Esophagus muscularis mucosa (tissue), 4 donors: ENCODE results near the gene AKT3. TPM values are rescaled to one million over a fixed set of nuclear protein-coding genes. Genes with fewer than 3 reads are reported as not detected.

Source experiments
- DNase-seq: peaks from one replicate; pipeline ENCODE4 v3.0.0-alpha.2; 2017; ENCODE audit errors: extremely low spot score
- H3K27ac ChIP-seq, 4 donors: fragments of 200-600 bp; sonication (generic); replicated peaks in 1 of 4; 1 replicate in 3 of 4; 2 replicates in 1 of 4; pipeline ENCODE4 v1.5.1; 2016 to 2019; ENCODE audit warnings: mild to moderate bottlenecking in 1 of 4
- H3K27me3 ChIP-seq, 4 donors: fragments of 200-600 bp; sonication (generic); one replicate each; pipeline versions ENCODE4 v1.5.1 to v1.6.0; 2016 to 2019
- H3K36me3 ChIP-seq, 4 donors: fragments of 200-600 bp; sonication (generic); one replicate each; pipeline ENCODE4 v1.5.1; 2016 to 2019
- H3K4me1 ChIP-seq, 4 donors: fragments of 200-600 bp; sonication (generic); one replicate each; pipeline ENCODE4 v1.5.1; 2016 to 2019
- H3K4me3 ChIP-seq, 4 donors: fragments of 200-600 bp; sonication (generic); 1 replicate in 2 of 4; 2 replicates in 2 of 4; pipeline ENCODE4 v1.5.1; 2016 to 2019; ENCODE audit warnings: mild to moderate bottlenecking in 4 of 4, moderate library complexity in 1 of 4
- H3K9me3 ChIP-seq, 4 donors: fragments of 200-600 bp; sonication (generic); 1 replicate in 3 of 4; 2 replicates in 1 of 4; pipeline ENCODE4 v1.5.1; 2016 to 2019
- EP300 ChIP-seq: sonication (generic); formaldehyde crosslinking; IDR thresholded peaks from one replicate; pipeline ENCODE4 v1.6.1; 2017; ENCODE audit warnings: antibody characterized with exemption
- POLR2A ChIP-seq: fragments of 450-650 bp; IDR thresholded peaks from one replicate; pipeline ENCODE4 v1.6.1; 2017; ENCODE audit warnings: antibody characterized with exemption, moderate library complexity, mild to moderate bottlenecking, low read depth
- POLR2AphosphoS5 ChIP-seq, 2 donors: sonication (generic); formaldehyde crosslinking; IDR thresholded peaks; one replicate each; pipeline ENCODE4 v1.6.1; 2017; ENCODE audit warnings: antibody characterized with exemption in 2 of 2
- WGBS: methylation state at CpG from one replicate; pipeline ENCODE4 v1.1.5; 2018; 5-methylcytosine and 5-hydroxymethylcytosine counted together
- intact Hi-C: fragments of 100-400 bp; cut with DNase I; formaldehyde crosslinking; loops from one replicate; pipeline ENCODE4 v1.15.1; 2023
- total RNA-seq, 4 donors: library from RNA; depleted of rRNA; stranded (reverse); fragments of >200 nt; gene quantifications; one replicate each; pipeline versions ENCODE4 v1.1.0 to v1.2.1, GENCODE V29; 2016
- TF ChIP-seq, protein P1 (sequence below), 3 experiments: fragments of 200-600 bp in 2 of 3; fragments of 450-650 bp in 1 of 3; sonication (generic) in 2 of 3; IDR thresholded peaks; one replicate each; pipeline ENCODE4 v1.5.1; 2017 to 2019; ENCODE audit warnings: antibody characterized with exemption in 3 of 3, mild to moderate bottlenecking in 2 of 3, moderate library complexity in 1 of 3

AKT3 gene
- total RNA-seq, 4 donors from 2014 or later, result 63.9 to 104 (median 74.2) TPM

DNA sequence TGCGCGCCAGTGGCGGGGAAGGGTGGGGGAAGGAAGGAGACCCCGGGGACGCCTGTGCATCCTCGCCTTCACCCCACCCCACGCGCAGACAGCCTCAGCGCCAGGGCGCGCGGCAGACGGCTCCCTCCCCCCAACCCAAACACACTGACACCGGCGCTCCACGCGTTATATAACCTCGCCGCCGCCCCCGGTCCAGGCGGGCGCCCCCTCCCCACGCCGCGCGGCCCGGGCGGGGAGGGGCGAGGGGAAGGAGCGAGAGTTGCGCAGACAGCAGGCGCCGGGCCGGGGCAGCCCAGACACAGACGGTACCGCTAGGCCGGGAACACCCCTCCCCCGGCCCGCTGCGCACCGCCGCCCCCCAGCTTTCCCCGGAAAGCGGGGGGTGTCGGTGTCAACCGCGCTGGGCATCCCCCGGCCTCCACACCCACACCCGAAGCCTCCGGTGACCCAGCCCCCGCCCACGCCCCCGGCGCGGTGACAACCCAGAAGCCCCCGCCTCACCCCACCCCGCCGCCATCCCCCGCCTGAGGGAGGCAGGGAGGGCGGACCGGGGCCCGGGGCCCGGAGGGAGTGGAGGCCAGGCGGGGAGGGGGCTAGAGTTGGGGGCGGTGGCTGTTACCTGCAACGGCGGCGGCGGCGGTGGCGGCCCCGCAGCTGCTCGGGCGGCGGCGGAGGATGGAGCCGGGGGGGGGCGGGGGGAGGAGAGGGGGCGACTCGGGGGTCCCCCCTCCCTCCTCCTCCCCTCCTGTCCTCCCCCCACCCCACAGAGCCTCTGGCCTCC lies 432 bp downstream of the AKT3 start:
- Histone ChIP-seq H3K27me3 (no peaks in the 10 kb centered on the region), H3K27ac (peak overlapping the region; percentile 97 to 99 (median 99)), H3K36me3 (no peaks in the 10 kb centered on the region), H3K4me3 (peak overlapping the region; percentile 93 to 99 (median 96)), H3K9me3 (no peaks in the 10 kb centered on the region), H3K4me1 (peaks cover 3 to 42% (median 31%) of the 10 kb centered on the region in 4 donors)
- no peak for DNase-seq
- 0% methylated on average over 3 of the region's 81 CpGs for WGBS
- no peak for TF ChIP-seq POLR2A
- no peak for TF ChIP-seq EP300
- TF ChIP-seq, protein P1, sequence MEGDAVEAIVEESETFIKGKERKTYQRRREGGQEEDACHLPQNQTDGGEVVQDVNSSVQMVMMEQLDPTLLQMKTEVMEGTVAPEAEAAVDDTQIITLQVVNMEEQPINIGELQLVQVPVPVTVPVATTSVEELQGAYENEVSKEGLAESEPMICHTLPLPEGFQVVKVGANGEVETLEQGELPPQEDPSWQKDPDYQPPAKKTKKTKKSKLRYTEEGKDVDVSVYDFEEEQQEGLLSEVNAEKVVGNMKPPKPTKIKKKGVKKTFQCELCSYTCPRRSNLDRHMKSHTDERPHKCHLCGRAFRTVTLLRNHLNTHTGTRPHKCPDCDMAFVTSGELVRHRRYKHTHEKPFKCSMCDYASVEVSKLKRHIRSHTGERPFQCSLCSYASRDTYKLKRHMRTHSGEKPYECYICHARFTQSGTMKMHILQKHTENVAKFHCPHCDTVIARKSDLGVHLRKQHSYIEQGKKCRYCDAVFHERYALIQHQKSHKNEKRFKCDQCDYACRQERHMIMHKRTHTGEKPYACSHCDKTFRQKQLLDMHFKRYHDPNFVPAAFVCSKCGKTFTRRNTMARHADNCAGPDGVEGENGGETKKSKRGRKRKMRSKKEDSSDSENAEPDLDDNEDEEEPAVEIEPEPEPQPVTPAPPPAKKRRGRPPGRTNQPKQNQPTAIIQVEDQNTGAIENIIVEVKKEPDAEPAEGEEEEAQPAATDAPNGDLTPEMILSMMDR (IDR thresholded peaks at IDR 0.05), result no peak
- no peak for TF ChIP-seq POLR2AphosphoS5 (IDR thresholded peaks at IDR 0.05)
- intact Hi-C loops, result loop anchor here (1.0 to 10.0 kb wide), 4 partner anchors 142 to 595 kb away; partner anchors contain the start of genes CEP170 and SDCCAG8

DNA sequence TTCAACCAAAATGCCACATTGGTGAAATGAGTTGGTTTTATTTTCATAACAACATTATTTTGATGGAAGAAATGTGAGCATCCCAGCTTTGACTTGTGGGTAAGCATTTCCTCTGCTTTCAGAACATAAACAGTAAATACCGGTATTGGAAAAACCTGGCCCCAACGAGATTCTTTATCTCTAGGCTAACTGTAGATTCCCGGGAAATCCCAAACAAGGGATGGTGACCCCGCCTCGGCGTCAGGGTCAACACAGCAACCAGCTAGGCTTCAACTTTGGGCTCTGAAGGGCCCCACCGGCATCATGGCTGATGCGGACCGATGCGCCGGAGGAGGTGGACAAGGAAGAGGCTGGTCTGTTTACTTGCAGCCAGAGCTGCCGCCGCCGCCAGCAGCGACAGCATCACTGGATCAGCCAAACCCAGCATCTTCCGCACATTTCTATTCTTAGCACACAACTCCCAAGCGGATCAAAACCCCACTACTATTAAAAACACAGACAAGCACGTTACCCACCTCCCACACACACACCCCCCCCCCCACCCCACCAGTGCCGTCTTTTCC lies 1.1 kb downstream of the AKT3 start:
- intact Hi-C loops, result loop anchor here (10.0 kb wide), 1 partner anchor 594 kb away; the partner anchor contains the start of genes CEP170 and SDCCAG8
- WGBS, result 0% methylated on average over 8 of the region's 19 CpGs
- peak overlapping the region; percentile 93 to 99 (median 96) for H3K4me3 ChIP-seq
- no peaks in the 10 kb centered on the region for H3K36me3 ChIP-seq
- peak overlapping the region; percentile 97 to 99 (median 99) for H3K27ac ChIP-seq
- H3K4me1 ChIP-seq, result peaks cover 3 to 48% (median 36%) of the 10 kb centered on the region in 4 donors
- no peaks in the 10 kb centered on the region for H3K27me3 ChIP-seq
- TF ChIP-seq POLR2AphosphoS5 (IDR thresholded peaks at IDR 0.05), result peak; percentile 72 to 75
- TF ChIP-seq EP300, result no peak
- DNase-seq, result no peak
- no peaks in the 10 kb centered on the region for H3K9me3 ChIP-seq

DNA sequence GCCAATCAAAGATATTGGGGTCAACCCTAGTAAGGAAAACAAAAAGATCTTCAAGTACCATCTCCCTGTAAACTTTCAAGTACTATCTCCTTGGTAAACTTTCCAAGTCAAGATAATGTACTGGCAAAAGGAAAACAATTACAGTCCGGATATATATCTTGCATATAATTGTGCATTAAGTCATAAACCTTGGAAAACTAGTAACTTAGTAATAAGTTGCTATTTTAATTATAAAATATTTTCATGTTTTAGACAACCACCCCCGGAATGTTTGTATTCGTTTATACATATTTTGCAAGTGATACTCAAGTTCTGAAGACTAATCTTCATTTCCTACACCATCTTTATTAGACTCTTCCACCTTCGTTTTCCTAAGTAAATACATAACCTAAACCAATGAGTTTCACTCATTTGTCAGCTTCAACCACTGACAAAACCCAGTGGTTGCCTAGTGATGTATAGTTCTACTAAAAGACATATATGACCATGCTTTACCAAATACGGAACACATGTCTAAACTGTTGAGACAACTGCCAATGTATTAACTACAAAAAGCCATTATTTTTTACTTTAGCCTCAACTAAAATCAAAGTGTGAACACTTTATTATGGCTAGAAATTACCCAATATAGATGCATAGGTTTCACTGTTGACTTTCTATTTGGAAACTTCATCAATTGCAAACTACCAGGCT lies 1.7 kb downstream of the AKT3 start:
- H3K27me3 ChIP-seq, result no peaks in the 10 kb centered on the region
- intact Hi-C loops, result loop anchor here (10.0 kb wide), 1 partner anchor 594 kb away; the partner anchor contains the start of genes CEP170 and SDCCAG8
- WGBS, result 69% methylated on average over 5 of the region's 5 CpGs
- H3K27ac ChIP-seq, result peak overlapping the region; percentile 97 to 99 (median 99)
- TF ChIP-seq EP300 (no peak), POLR2A (no peak), POLR2AphosphoS5 (IDR thresholded peaks at IDR 0.05) (no peak)
- TF ChIP-seq, protein P1 (IDR thresholded peaks at IDR 0.05), result no peak
- H3K4me3 ChIP-seq, result peak overlapping the region; percentile 93 to 99 (median 96)
- no peak for DNase-seq
- H3K4me1 ChIP-seq, result peaks cover 3 to 54% (median 42%) of the 10 kb centered on the region in 4 donors
- no peaks in the 10 kb centered on the region for H3K9me3 ChIP-seq
- H3K36me3 ChIP-seq, result no peaks in the 10 kb centered on the region

DNA sequence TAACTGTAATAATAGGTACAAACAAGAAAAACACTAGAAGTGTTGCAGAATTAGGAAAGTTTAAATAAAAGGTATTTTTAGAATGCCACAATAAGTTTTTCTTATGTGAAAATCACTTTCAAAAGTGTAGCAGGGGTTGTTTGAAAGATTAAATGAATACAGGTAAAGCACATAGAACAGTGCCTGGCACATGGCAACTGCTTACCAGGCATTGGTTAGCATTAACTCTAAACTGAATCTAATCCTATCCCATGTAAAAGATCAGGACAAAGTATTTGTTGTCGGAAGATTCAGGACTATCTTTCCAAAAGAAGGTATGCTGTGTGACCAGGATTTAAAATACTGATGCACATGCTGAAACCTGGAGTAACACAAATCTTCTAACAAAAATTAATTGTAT lies 3.3 kb downstream of the AKT3 start:
- Histone ChIP-seq H3K36me3 (no peaks in the 10 kb centered on the region), H3K9me3 (no peaks in the 10 kb centered on the region), H3K4me3 (no peak overlapping the region), H3K27ac (no peak overlapping the region), H3K27me3 (no peaks in the 10 kb centered on the region), H3K4me1 (peaks cover 7 to 68% (median 56%) of the 10 kb centered on the region in 4 donors)
- intact Hi-C loops, result loop anchor here (10.0 kb wide), 1 partner anchor 592 kb away; the partner anchor contains the start of genes CEP170 and SDCCAG8
- no peak for TF ChIP-seq POLR2AphosphoS5 (IDR thresholded peaks at IDR 0.05)
- TF ChIP-seq, protein P1 (IDR thresholded peaks at IDR 0.05), result no peak
- WGBS, result 67% methylated on average over 1 of the region's 1 CpG
- no peak for DNase-seq

DNA sequence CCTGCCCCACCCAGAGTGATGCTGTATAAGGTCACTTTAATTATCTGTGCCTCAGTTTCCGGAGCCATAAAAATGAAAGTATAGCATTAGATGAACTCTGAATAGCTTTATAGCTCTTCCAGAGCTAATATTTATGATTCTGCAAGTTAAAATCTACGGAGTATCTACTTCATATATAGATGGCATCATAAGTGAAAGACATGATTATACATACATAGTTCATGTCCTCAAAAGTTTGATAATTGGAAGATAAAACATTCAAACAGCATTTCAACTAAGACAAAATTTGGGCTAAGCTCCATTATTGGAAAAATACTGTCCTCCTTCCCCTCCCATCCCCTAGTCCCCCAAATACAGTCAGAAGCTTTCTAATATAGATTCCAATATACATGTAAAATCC lies 4.2 kb downstream of the AKT3 start:
- Histone ChIP-seq H3K27ac (no peak overlapping the region), H3K27me3 (no peaks in the 10 kb centered on the region), H3K9me3 (no peaks in the 10 kb centered on the region), H3K4me1 (peaks cover 7 to 69% (median 58%) of the 10 kb centered on the region in 4 donors), H3K36me3 (no peaks in the 10 kb centered on the region), H3K4me3 (no peak overlapping the region)
- intact Hi-C loops, result loop anchor here (10.0 kb wide), 1 partner anchor 591 kb away; the partner anchor contains the start of genes CEP170 and SDCCAG8
- 97% methylated on average over 2 of the region's 2 CpGs for WGBS
- TF ChIP-seq POLR2AphosphoS5 (IDR thresholded peaks at IDR 0.05) (no peak), POLR2A (no peak), EP300 (no peak)
- TF ChIP-seq, protein P1 (IDR thresholded peaks at IDR 0.05), result no peak
- no peak for DNase-seq
